ENCODE data around the gene PEG3. TPM values are rescaled to one million over a fixed set of nuclear protein-coding genes. Genes with fewer than 3 reads are reported as not detected.

PEG3 gene
- total RNA-seq, 1 experiment from 2014 or later: 353 TPM

DNA sequence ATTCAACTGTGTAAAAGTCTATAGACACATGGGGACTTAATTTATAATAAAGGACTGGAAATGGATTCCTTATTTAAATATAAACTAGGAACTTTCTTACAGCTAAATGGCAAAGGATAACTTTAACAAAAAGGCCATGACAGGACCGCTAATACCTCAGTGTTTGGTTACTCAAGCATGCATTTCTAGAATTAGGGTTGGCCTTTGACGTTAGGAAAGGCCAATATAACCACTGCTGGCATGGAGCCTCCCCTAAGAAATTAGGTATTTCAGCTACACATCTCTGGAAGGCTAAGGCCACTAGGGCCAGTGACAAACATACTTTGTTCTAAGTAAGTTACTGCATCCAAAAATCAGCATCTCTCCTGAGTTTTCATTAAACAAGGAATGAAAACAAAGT is 9.3 kb downstream of the PEG3 start:
- H3K4me1 ChIP-seq (ENCODE audit: insufficient read depth, low read length, poor library complexity, severe bottlenecking): peaks cover 3% of the 10 kb centered on the region
- no peaks in the 10 kb centered on the region for H3K9me3 ChIP-seq (ENCODE audit: low read depth, low read length, poor library complexity, severe bottlenecking)
- DNase-seq (ENCODE audit: low spot score): no peak
- CTCF ChIA-PET: no interaction called here
- intact Hi-C loops (cut with micrococcal nuclease; ENCODE audit: unreplicated experiment): no loop called here
- H3K27ac ChIP-seq (ENCODE audit: low read depth, low read length, poor library complexity, severe bottlenecking): no peak overlapping the region
- no peak for TF ChIP-seq EZH2 (IDR thresholded peaks at IDR 0.05; ENCODE audit: borderline replicate concordance, low read depth, low read length, poor library complexity, severe bottlenecking)
- no peak for TF ChIP-seq CTCF (conservative IDR thresholded peaks at IDR 0.05; ENCODE audit: low read depth, low read length)
- no peaks in the 10 kb centered on the region for H3K27me3 ChIP-seq (replicated peaks; ENCODE audit: insufficient read depth, low read depth, low read length, poor library complexity)
- POLR2A ChIA-PET (ENCODE audit: low non-redundant PET): no interaction called here
- no peak overlapping the region for H3K4me3 ChIP-seq (ENCODE audit: low read depth, low read length, poor library complexity, severe bottlenecking)
- peaks cover 77% of the 10 kb centered on the region for H3K36me3 ChIP-seq (ENCODE audit: insufficient read depth, low read length, poor library complexity, severe bottlenecking)
- BruUV-seq (replicated peaks): no TSS peak

DNA sequence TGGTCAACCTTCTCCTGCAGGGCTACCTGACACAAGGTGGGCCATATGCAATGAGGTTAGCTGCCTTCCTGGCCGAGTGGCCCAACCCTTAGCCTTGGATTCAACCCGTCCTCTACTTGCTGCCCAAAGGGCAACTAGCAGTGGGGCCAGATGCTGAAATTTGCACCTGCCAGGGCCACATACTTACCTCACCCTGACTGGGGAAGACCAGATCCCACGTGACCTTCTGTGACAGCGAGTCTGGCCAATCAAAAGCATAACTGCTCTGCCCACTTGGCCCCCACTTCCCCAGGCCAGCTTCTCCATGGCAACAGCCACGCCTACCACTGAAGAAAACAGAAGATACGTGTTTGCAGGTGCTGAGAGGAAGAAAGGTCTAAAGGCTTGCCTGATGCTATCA is 10.9 kb downstream of the PEG3 start:
- Histone ChIP-seq H3K4me3 (ENCODE audit: low read depth, low read length, poor library complexity, severe bottlenecking) (no peak overlapping the region), H3K4me1 (ENCODE audit: insufficient read depth, low read length, poor library complexity, severe bottlenecking) (no peaks in the 10 kb centered on the region), H3K9me3 (ENCODE audit: low read depth, low read length, poor library complexity, severe bottlenecking) (no peaks in the 10 kb centered on the region), H3K36me3 (ENCODE audit: insufficient read depth, low read length, poor library complexity, severe bottlenecking) (peaks cover 77% of the 10 kb centered on the region), H3K27ac (ENCODE audit: low read depth, low read length, poor library complexity, severe bottlenecking) (no peak overlapping the region), H3K27me3 (replicated peaks; ENCODE audit: insufficient read depth, low read depth, low read length, poor library complexity) (no peaks in the 10 kb centered on the region)
- no peak for DNase-seq (ENCODE audit: low spot score)
- intact Hi-C loops (cut with micrococcal nuclease; ENCODE audit: unreplicated experiment): no loop called here
- ChIA-PET POLR2A (ENCODE audit: low non-redundant PET) (no interaction called here), CTCF (no interaction called here)
- no TSS peak for BruUV-seq (replicated peaks)
- TF ChIP-seq CTCF (conservative IDR thresholded peaks at IDR 0.05; ENCODE audit: low read depth, low read length) (no peak), EZH2 (IDR thresholded peaks at IDR 0.05; ENCODE audit: borderline replicate concordance, low read depth, low read length, poor library complexity, severe bottlenecking) (no peak)

GRCh38 chr19:56827708-56828107 is 12.8 kb downstream of the PEG3 start:
- H3K36me3 ChIP-seq (ENCODE audit: insufficient read depth, low read length, poor library complexity, severe bottlenecking): peaks cover 77% of the 10 kb centered on the region
- no peak overlapping the region for H3K4me3 ChIP-seq (ENCODE audit: low read depth, low read length, poor library complexity, severe bottlenecking)
- H3K27me3 ChIP-seq (replicated peaks; ENCODE audit: insufficient read depth, low read depth, low read length, poor library complexity): no peaks in the 10 kb centered on the region
- DNase-seq (ENCODE audit: low spot score): no peak
- H3K27ac ChIP-seq (ENCODE audit: low read depth, low read length, poor library complexity, severe bottlenecking): no peak overlapping the region
- no peaks in the 10 kb centered on the region for H3K9me3 ChIP-seq (ENCODE audit: low read depth, low read length, poor library complexity, severe bottlenecking)
- POLR2A ChIA-PET (ENCODE audit: low non-redundant PET): no interaction called here
- H3K4me1 ChIP-seq (ENCODE audit: insufficient read depth, low read length, poor library complexity, severe bottlenecking): no peaks in the 10 kb centered on the region
- intact Hi-C loops (cut with micrococcal nuclease; ENCODE audit: unreplicated experiment): no loop called here
- BruUV-seq (replicated peaks): no TSS peak
- CTCF ChIA-PET: no interaction called here
- no peak for TF ChIP-seq EZH2 (IDR thresholded peaks at IDR 0.05; ENCODE audit: borderline replicate concordance, low read depth, low read length, poor library complexity, severe bottlenecking)
- TF ChIP-seq CTCF (conservative IDR thresholded peaks at IDR 0.05; ENCODE audit: low read depth, low read length): no peak

Measured in A673 (cell line).